ENCODE data around the gene TSPAN3. TPM values are rescaled to one million over a fixed set of nuclear protein-coding genes. Genes with fewer than 3 reads are reported as not detected.
A peak's percentile ranks its signal among the peaks of the same experiment; 100 is the strongest.

Gene TSPAN3
- total RNA-seq, 1 experiment from 2014 or later: 235 TPM

DNA sequence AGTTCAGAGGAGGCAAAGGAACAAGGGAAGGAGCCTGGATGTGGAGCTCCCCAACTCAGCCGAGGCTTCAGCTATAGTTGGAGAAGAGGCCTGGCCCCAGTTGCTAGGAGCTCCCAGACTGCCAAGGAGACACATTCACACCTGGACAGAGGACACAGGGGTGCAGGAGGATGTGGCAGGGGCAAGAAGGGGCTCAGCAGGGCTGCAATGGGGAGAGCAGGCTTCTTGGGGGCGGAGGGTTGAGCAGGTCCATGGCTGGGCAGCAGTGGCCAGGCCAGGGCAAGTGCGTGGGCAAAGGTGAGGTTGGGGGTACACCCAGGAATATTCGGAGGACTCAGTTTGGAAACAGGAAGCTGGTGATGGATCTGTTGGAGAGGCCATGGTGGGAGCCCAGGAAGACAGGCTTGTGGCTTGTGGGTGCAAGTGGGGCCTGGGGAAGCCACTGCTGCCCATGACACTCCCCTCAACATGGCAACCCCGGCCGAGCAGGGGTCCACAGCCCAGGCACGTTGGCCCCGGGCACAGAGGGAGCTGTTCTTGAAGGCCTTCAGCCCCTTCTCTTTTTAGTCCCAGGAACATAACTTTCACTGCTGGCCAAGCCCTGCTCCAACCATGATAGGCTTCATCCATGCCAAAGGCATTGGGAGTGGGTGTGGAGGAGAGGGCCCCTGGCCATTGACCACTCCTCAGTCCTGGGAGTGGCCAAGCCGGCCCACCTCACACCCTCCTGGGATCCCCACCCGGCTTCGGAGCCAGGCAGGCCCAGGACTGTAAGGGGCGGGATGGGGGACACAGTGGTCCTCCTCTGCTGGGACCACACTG is 33.3 kb downstream of the TSPAN3 start:
- DNase-seq (ENCODE audit: low spot score): no peak
- in situ Hi-C loops (cut with HindIII; ENCODE audit: low sequenced_read_pairs): no loop called here

GRCh38 chr15:77036537-77037387 is 34.1 kb downstream of the TSPAN3 start:
- DNase-seq (ENCODE audit: low spot score): peak; percentile 37
- in situ Hi-C loops (cut with HindIII; ENCODE audit: low sequenced_read_pairs): no loop called here

DNA sequence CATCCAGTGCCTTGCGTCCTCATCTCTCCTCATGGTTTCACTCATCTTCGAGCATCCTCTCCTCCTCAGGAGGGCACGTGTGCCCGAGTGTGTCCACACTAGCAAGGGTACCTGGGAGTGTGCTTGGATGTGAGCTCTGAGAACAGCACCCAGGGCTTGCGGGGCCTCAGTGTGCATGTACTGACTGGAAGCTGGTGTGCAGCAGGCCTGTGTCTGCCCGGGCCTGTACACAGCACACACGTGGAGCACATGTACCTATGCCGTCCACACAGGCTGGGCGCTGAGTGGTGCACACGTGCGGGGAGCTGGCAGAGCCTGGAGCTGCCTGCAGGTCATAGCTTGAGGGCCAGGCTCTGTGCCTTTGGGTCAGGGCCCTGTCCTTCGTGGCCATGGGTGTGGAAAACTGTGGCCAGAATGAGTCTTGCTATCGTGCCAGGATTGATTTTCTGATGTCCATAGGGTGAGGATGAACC is 34.9 kb downstream of the TSPAN3 start:
- no peak for DNase-seq (ENCODE audit: low spot score)
- in situ Hi-C loops (cut with HindIII; ENCODE audit: low sequenced_read_pairs): no loop called here

DNA sequence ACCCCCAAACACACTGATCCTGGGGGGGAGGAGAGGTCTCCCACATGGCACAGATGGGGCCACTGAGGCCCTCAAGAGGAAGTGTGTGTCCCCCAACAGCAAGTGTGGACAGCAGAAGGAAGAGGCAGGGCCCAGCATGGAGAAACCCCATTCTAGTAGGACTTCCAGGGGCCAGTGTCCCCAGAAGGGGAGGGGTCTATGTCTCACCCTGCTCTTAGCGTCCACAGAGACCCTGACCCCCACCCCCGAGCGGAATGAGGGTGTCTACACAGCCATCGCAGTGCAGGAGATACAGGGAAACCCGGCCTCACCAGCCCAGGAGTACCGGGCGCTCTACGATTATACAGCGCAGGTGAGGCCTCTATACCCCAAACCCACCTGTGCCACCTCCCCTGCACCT is 35.3 kb downstream of the TSPAN3 start:
- DNase-seq (ENCODE audit: low spot score): no peak
- in situ Hi-C loops (cut with HindIII; ENCODE audit: low sequenced_read_pairs): no loop called here

GRCh38 chr15:77034695-77035489 is 36.0 kb downstream of the TSPAN3 start:
- no peak for DNase-seq (ENCODE audit: low spot score)
- in situ Hi-C loops (cut with HindIII; ENCODE audit: low sequenced_read_pairs): no loop called here

GRCh38 chr15:77033729-77034671 is 36.9 kb downstream of the TSPAN3 start:
- DNase-seq (ENCODE audit: low spot score): no peak
- in situ Hi-C loops (cut with HindIII; ENCODE audit: low sequenced_read_pairs): no loop called here

DNA sequence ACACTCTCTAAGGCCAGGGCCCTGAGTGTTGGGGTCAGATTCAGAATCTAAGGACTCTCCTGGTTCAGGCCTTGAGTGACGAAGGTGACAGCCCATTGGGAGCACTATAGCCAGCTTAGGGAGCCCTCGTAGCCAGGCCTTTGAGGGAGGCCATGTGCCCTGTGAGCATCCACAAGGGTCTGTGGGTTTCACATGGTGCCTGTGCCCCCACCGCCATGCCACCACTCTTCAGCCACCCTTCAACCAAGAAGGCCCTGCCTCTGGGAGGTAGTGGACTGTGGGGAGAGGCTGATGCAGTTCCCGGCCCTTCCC is 37.5 kb downstream of the TSPAN3 start:
- DNase-seq (ENCODE audit: low spot score): no peak
- in situ Hi-C loops (cut with HindIII; ENCODE audit: low sequenced_read_pairs): no loop called here

DNA sequence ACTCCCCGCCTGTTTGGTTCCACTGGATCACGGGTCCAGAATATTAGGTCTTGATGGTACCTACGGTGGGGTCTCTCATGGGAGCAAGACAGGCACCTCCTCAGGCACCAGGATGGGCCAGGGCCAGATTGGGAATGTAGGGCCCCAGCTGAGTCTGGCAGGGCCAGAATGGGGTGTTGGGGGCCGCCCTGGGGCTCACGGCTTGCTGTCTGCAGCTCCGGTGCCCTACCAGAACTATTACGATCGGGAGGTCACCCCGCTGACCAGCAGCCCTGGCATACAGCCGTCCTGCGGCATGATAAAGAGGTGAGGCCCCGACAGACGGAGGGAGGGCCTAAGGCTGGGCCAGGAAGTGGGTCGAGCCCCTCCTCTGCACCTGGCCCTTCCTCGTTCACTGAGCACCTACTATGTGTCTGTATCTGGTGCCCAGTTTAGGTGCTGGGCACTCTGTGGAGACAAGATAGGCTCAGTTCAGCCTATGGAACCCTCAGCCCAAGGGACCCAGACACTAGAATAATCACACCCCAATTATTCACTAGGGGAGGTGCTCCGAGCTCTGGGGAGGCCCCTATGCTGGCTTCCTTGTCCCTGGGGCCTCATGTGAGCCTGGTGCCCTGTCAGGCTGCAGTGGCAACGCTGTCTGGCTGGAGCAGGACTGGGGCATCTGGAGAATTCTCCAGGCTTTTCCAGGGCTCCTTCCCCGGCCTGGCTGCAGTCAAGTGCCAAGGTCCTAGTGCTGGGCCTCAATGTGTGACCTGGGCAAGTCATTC is 38.1 kb downstream of the TSPAN3 start:
- in situ Hi-C loops (cut with HindIII; ENCODE audit: low sequenced_read_pairs): no loop called here
- no peak for DNase-seq (ENCODE audit: low spot score)

DNA sequence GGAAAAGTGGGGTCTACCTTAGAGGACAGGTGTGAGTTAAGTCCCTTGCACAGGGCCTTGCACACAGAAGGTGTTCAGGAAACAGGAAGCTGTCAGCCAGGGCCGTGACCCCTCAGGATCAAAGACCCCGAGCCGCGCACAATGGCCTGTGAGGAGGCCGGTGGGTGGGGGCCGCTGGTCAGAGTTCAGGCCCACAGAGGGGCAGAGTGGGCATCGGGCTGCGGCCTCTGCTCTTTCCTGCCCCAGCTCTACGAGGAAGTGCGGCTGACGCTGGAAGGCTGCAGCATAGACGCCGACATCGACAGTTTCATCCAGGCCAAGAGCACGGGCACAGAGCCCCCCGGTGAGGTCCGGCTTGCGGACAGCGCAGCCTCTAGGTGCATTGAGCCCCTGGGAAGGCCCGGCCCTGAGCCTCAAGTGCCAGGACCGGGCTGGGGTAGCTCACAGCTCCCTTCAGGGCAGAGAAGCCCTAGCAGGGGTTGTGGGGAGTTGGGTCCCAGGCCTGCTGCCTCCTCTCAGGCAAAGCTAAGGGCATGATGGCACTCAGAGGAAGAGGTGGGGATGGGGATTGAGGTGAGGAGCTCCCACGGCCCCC is 38.8 kb downstream of the TSPAN3 start:
- no peak for DNase-seq (ENCODE audit: low spot score)
- in situ Hi-C loops (cut with HindIII; ENCODE audit: low sequenced_read_pairs): no loop called here

- in situ Hi-C loops (cut with HindIII; ENCODE audit: low sequenced_read_pairs): no loop called here
- no peak for DNase-seq (ENCODE audit: low spot score)
These were observed 39.4 kb downstream of the TSPAN3 start for GRCh38 chr15:77031376-77032050.

GRCh38 chr15:77030928-77031375 is 40.0 kb downstream of the TSPAN3 start:
- no peak for DNase-seq (ENCODE audit: low spot score)
- in situ Hi-C loops (cut with HindIII; ENCODE audit: low sequenced_read_pairs): no loop called here

DNA sequence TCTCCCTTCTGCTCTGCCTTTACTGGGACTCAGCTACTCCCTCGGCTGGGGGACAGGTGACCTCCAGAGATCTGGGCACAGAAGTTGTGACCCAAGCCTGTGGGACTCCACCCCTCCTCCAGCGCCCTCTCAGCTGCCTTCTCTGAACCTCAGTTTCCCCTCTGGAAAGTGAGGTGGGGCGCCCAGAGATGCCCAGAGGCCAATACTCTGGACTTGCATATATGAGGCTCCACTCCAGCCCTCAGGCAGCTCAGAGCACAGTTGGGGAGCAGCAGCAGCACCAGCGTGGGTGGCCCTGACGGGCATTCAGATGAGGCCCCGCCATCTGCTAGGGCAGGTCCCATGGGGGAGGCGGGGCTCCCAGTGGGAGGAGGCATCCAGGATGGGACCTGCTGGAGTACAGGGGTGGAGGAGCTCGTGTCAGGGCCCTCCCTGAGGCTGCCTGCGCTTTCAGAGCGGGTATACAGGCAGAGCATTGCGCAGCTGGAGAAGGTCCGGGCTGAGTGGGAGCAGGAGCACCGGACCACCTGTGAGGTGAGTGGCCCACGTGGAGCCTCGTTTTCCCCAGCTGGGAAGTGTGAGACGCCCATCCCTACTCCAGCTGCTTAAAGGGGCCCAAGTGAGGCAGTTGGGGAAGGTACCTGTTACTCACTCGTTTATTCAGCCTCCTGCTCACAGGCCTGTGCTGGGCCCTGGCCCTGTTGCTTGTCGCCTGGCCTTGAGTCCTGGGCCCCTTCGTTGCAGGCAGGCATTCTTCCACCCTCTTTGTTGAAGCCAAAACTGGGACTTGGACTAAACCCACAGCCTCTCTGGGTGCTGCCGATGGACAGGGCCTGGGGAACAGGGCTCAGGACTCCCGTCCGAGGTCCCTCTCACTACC is 40.6 kb downstream of the TSPAN3 start:
- no peak for DNase-seq (ENCODE audit: low spot score)
- in situ Hi-C loops (cut with HindIII; ENCODE audit: low sequenced_read_pairs): no loop called here

- no peak for DNase-seq (ENCODE audit: low spot score)
- in situ Hi-C loops (cut with HindIII; ENCODE audit: low sequenced_read_pairs): no loop called here
These were observed 41.5 kb downstream of the TSPAN3 start for GRCh38 chr15:77029166-77030047.

DNA sequence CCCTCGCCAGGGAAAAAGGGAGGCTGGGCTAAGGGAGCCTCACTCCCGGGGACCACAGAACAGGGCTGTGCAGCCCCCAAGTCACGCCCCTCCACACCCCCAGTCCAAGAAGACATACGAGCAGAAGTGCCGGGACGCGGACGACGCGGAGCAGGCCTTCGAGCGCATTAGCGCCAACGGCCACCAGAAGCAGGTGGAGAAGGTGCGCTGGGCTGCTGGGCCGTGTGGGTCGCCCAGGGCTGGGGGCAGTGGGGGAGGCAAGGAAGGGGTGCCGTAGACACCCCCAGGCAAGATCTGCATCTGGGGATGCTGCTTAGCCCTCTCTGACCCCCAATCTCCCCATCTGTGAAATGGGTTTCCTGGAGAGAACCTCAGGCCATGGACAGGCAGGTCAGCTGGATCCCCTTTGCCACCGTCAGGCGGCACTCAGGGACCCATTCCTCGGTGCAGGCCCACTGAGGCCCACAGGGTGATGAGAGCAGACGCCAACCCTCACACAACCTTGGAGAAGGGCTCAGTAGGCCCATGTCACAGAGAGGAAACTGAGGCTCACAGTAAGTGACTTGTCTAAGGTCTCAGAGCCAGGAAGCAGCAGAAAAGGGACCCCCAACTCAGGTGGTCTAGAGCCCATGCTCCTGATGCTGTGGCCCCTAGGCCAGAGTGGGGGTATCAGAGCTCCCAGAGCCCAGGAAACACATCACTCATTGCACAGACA is 42.3 kb downstream of the TSPAN3 start:
- DNase-seq (ENCODE audit: low spot score): no peak
- in situ Hi-C loops (cut with HindIII; ENCODE audit: low sequenced_read_pairs): no loop called here

Data from G401 (cell line).